HG03439 (cell line): Measurements from ENCODE around the gene RBBP8.
"Not testable (repeated sequence)": the region's sequence is repeated elsewhere in the genome, so short reads cannot be mapped to it uniquely, and the experiment has no call there.

Experiments
- ATAC-seq: cut with Tn5 transposase; IDR thresholded peaks from one replicate; pipeline ENCODE4 v1.9.1; 2021; ENCODE audit warnings: mild to moderate bottlenecking, moderate library complexity; ENCODE audit not compliant: unreplicated experiment

Gene RBBP8

GRCh38 chr18:22939649-22940048 lies 6.5 kb downstream of the RBBP8 start:
- ATAC-seq: no peak

GRCh38 chr18:22943847-22944246 lies 10.7 kb downstream of the RBBP8 start:
- no peak for ATAC-seq

GRCh38 chr18:22946217-22946616 lies 13.1 kb downstream of the RBBP8 start:
- no peak for ATAC-seq

- no peak for ATAC-seq
These were observed 13.7 kb downstream of the RBBP8 start for GRCh38 chr18:22946846-22947245.

- ATAC-seq: no peak
These were observed 18.7 kb downstream of the RBBP8 start for GRCh38 chr18:22951823-22952222.

- ATAC-seq: no peak
These were observed 19.4 kb downstream of the RBBP8 start for GRCh38 chr18:22952525-22952924.

GRCh38 chr18:22953982-22954381 lies 20.9 kb downstream of the RBBP8 start:
- ATAC-seq: not testable (repeated sequence)

- no peak for ATAC-seq
These were observed 23.1 kb downstream of the RBBP8 start for GRCh38 chr18:22956226-22956625.

GRCh38 chr18:22961156-22961555 lies 28.0 kb downstream of the RBBP8 start:
- ATAC-seq: no peak

GRCh38 chr18:22962004-22962403 lies 28.9 kb downstream of the RBBP8 start:
- no peak for ATAC-seq

- ATAC-seq: no peak
These were observed 31.0 kb downstream of the RBBP8 start for GRCh38 chr18:22964116-22964515.

- ATAC-seq: no peak
These were observed 31.6 kb downstream of the RBBP8 start for GRCh38 chr18:22964722-22965121.

GRCh38 chr18:22971038-22971437 lies 37.9 kb downstream of the RBBP8 start:
- no peak for ATAC-seq

GRCh38 chr18:22974001-22974400 lies 40.9 kb downstream of the RBBP8 start:
- no peak for ATAC-seq

GRCh38 chr18:22974707-22975106 lies 41.6 kb downstream of the RBBP8 start:
- no peak for ATAC-seq

- ATAC-seq: no peak
These were observed 42.4 kb downstream of the RBBP8 start for GRCh38 chr18:22975508-22975907.

GRCh38 chr18:22977847-22978701 lies 44.9 kb downstream of the RBBP8 start:
- peak; percentile 47 for ATAC-seq

GRCh38 chr18:22980394-22980793 lies 47.3 kb downstream of the RBBP8 start:
- no peak for ATAC-seq

GRCh38 chr18:22981274-22982133 lies 48.4 kb downstream of the RBBP8 start:
- no peak for ATAC-seq

- no peak for ATAC-seq
These were observed 50.0 kb downstream of the RBBP8 start for GRCh38 chr18:22983175-22983574.

GRCh38 chr18:22985250-22985649 lies 52.1 kb downstream of the RBBP8 start:
- ATAC-seq: no peak
